ENCODE data around the gene SLC25A11. TPM values are rescaled to one million over a fixed set of nuclear protein-coding genes. Genes with fewer than 3 reads are reported as not detected.

Gene SLC25A11
- polyA plus RNA-seq, 1 experiment = 44.7 TPM

DNA sequence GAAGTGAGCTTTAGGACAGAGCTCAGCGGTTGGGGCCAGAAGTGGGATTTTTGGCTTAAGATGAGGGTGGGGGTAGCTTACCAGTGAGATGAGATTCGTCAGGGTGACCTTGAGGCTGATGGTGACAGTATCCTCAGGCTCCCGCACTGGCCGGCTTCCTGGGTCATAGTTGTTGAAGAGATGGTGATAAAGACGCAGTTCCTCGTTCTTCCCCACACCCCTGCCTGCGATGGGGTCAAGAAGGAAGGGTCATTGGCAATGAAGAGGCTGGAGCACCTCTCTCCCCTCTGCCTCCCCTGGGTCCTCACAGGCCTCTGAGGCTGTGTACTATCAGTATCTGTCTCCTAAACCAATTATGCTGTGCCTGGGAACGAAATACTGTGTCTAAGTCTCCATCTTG lies 37.3 kb downstream of the SLC25A11 start:
- TF ChIP-seq, protein P1, sequence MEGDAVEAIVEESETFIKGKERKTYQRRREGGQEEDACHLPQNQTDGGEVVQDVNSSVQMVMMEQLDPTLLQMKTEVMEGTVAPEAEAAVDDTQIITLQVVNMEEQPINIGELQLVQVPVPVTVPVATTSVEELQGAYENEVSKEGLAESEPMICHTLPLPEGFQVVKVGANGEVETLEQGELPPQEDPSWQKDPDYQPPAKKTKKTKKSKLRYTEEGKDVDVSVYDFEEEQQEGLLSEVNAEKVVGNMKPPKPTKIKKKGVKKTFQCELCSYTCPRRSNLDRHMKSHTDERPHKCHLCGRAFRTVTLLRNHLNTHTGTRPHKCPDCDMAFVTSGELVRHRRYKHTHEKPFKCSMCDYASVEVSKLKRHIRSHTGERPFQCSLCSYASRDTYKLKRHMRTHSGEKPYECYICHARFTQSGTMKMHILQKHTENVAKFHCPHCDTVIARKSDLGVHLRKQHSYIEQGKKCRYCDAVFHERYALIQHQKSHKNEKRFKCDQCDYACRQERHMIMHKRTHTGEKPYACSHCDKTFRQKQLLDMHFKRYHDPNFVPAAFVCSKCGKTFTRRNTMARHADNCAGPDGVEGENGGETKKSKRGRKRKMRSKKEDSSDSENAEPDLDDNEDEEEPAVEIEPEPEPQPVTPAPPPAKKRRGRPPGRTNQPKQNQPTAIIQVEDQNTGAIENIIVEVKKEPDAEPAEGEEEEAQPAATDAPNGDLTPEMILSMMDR (IDR thresholded peaks at IDR 0.05; ENCODE audit: low read depth, low read length) = no peak
- CTCF ChIA-PET = interaction anchor here (0.7 to 1.8 kb wide), 5 partner anchors 12 to 194 kb away, joined by 3 to 7 read pairs (median 4); no protein-coding TSS in a partner anchor
- Histone ChIP-seq H3K27me3 (ENCODE audit: control insufficient read depth, insufficient read depth, low read length) (peaks cover 5% of the 10 kb centered on the region), H3K27ac (ENCODE audit: low read depth, low read length) (no peak overlapping the region), H3K9me3 (ENCODE audit: control insufficient read depth, insufficient read depth, low read length) (peaks cover 26% of the 10 kb centered on the region; the same call in 1 of the 2 replicates), H3K4me3 (ENCODE audit: low read depth, low read length) (no peak overlapping the region)
- DNase-seq (ENCODE audit: low read depth, low spot score) = no peak
- POLR2A ChIA-PET = no interaction called here

DNA sequence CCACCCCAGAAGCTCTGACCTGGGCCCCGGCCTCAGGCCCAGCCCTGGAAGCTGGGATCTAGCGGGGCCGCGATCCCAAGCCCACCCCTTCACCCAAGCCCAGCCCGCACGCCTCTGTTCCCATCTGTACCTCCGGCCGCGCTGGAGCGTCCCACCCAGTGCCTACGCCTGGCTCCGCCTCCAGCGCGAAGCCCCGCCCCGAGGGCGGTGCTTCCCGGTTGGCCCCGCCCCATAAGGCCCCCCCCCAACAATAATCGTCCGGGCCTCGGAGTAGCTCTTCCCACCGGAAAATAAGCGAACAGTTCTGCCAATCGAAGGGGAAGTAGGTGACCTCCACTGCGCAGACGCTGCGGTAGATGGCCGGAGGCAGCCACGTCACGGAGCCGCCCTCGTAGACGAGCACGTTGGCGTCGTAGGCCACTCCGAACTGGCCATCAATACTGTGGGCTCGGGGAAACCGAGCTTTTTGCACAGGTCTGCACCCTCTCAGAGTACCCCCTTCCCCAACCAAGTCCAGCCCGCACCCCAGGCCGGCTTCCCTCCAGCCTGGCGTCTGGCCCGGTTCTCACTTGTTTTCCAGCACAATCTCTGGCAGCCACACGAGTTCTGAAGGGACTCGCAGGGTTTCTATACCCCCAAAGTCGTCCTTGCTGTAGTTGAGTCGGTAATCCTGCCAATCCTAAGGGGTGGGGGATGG lies 38.0 kb downstream of the SLC25A11 start:
- DNase-seq (ENCODE audit: low read depth, low spot score) = no peak
- H3K27me3 ChIP-seq (ENCODE audit: control insufficient read depth, insufficient read depth, low read length) = peaks cover 5% of the 10 kb centered on the region
- ChIA-PET CTCF (interaction anchor here (0.6 to 2.2 kb wide), 5 partner anchors 11 to 335 kb away, joined by 3 to 5 read pairs (median 4); partner anchors contain the start of gene ARRB2), POLR2A (interaction anchor here (0.6 kb wide), 1 partner anchor 360 kb away, joined by 4 read pairs; no protein-coding TSS in a partner anchor)
- peaks cover 26% of the 10 kb centered on the region; the same call in 1 of the 2 replicates for H3K9me3 ChIP-seq (ENCODE audit: control insufficient read depth, insufficient read depth, low read length)
- no peak overlapping the region for H3K4me3 ChIP-seq (ENCODE audit: low read depth, low read length)
- no peak overlapping the region for H3K27ac ChIP-seq (ENCODE audit: low read depth, low read length)
- TF ChIP-seq, protein P1 (IDR thresholded peaks at IDR 0.05; ENCODE audit: low read depth, low read length) = no peak

DNA sequence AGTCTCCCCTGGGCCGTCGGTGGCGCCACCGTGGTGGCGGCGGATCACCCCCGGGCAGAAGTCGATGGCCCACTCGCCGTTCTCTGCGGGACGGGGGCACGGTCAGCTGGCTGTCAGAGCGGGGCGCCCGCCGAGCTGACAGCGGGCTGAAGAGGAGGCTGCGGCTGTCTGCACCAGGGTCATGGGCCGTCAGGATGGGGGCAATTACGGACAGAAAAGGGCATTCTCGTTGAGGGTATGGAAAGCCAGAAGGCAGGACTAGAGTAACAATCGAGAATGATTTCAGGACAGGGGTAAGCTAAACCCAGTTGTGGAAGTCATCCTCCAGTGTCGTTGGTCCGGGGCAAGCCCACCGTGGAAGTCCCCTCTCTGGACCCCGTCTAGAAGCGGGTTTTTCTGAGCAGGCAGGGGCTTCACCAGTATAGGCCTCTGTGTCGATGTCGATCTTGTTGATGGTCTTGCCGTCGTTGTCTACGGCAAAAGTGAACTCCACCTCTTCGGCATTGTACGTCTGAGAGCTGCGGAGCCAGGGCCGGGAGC lies 38.7 kb downstream of the SLC25A11 start:
- TF ChIP-seq, protein P1 (IDR thresholded peaks at IDR 0.05; ENCODE audit: low read depth, low read length) = no peak
- ChIA-PET CTCF (interaction anchor here (0.6 to 2.2 kb wide), 3 partner anchors 18 to 334 kb away, joined by 3 to 5 read pairs (median 4); partner anchors contain the start of gene ARRB2), POLR2A (no interaction called here)
- H3K4me3 ChIP-seq (ENCODE audit: low read depth, low read length) = no peak overlapping the region
- H3K9me3 ChIP-seq (ENCODE audit: control insufficient read depth, insufficient read depth, low read length) = peaks cover 26% of the 10 kb centered on the region; the same call in 1 of the 2 replicates
- no peak overlapping the region for H3K27ac ChIP-seq (ENCODE audit: low read depth, low read length)
- H3K27me3 ChIP-seq (ENCODE audit: control insufficient read depth, insufficient read depth, low read length) = peaks cover 5% of the 10 kb centered on the region
- DNase-seq (ENCODE audit: low read depth, low spot score) = no peak

- DNase-seq (ENCODE audit: low read depth, low spot score) = no peak
- POLR2A ChIA-PET = no interaction called here
- TF ChIP-seq, protein P1 (IDR thresholded peaks at IDR 0.05; ENCODE audit: low read depth, low read length) = no peak
Measured at GRCh38 chr17:4900231-4901107, 39.4 kb downstream of the SLC25A11 start.

More at GRCh38 chr17:4900231-4901107, 39.4 kb downstream of the SLC25A11 start:
- CTCF ChIA-PET = interaction anchor here (1.4 to 2.2 kb wide), 2 partner anchors 191 to 334 kb away, joined by 4 to 5 read pairs; partner anchors contain the start of gene ARRB2
- peaks cover 5% of the 10 kb centered on the region for H3K27me3 ChIP-seq (ENCODE audit: control insufficient read depth, insufficient read depth, low read length)
- no peak overlapping the region for H3K27ac ChIP-seq (ENCODE audit: low read depth, low read length)
- peaks cover 26% of the 10 kb centered on the region; the same call in 1 of the 2 replicates for H3K9me3 ChIP-seq (ENCODE audit: control insufficient read depth, insufficient read depth, low read length)
- no peak overlapping the region for H3K4me3 ChIP-seq (ENCODE audit: low read depth, low read length)
